COLO668 (cell line): ENCODE measurements around the gene ARL2.

ENCODE experiments used
- DNase-seq: peaks from one replicate; lab custom pipeline; 2025; ENCODE audit not compliant: unreplicated experiment; lab: John Stamatoyannopoulos, UW

ARL2 gene

GRCh38 chr11:65045061-65045460, 31.1 kb downstream of the ARL2 start:
- DNase-seq, result no peak

- DNase-seq, result no peak
Measured at GRCh38 chr11:65045728-65046127, 31.8 kb downstream of the ARL2 start.

GRCh38 chr11:65047581-65048422, 33.8 kb downstream of the ARL2 start:
- DNase-seq, result no peak

- no peak for DNase-seq
Measured at GRCh38 chr11:65051398-65051858, 37.5 kb downstream of the ARL2 start.

GRCh38 chr11:65053827-65054508, 40.0 kb downstream of the ARL2 start:
- no peak for DNase-seq

- no peak for DNase-seq
Measured at GRCh38 chr11:65055538-65055937, 41.6 kb downstream of the ARL2 start.

- DNase-seq, result no peak
Measured at GRCh38 chr11:65056999-65057398, 43.0 kb downstream of the ARL2 start.

- no peak for DNase-seq
Measured at GRCh38 chr11:65057526-65057925, 43.6 kb downstream of the ARL2 start.

GRCh38 chr11:65058012-65058411, 44.1 kb downstream of the ARL2 start:
- DNase-seq, result peak; percentile 76

GRCh38 chr11:65058419-65059054, 44.6 kb downstream of the ARL2 start, which contains the start of gene NAALADL1:
TSS of gene NAALADL1 (minus strand) at chr11:65058553. CDS start at chr11:65058521, 32 bp downstream.
- DNase-seq, result peak; percentile 59

GRCh38 chr11:65059523-65059922, 45.6 kb downstream of the ARL2 start:
- no peak for DNase-seq

- peak; percentile 34 for DNase-seq
Measured at GRCh38 chr11:65059959-65060824, 46.2 kb downstream of the ARL2 start.

GRCh38 chr11:65060913-65061408, 47.0 kb downstream of the ARL2 start:
- peak; percentile 17 for DNase-seq

- no peak for DNase-seq
Measured at GRCh38 chr11:65063532-65063931, 49.6 kb downstream of the ARL2 start.

GRCh38 chr11:65064847-65065240, 50.9 kb downstream of the ARL2 start:
- DNase-seq, result no peak

GRCh38 chr11:65065851-65066250, 51.9 kb downstream of the ARL2 start:
- no peak for DNase-seq

- DNase-seq, result no peak
Measured at GRCh38 chr11:65066315-65066714, 52.4 kb downstream of the ARL2 start.

GRCh38 chr11:65066805-65067291, 52.9 kb downstream of the ARL2 start:
- peak; percentile 68 for DNase-seq

- no peak for DNase-seq
Measured at GRCh38 chr11:65067446-65067845, 53.5 kb downstream of the ARL2 start.

- DNase-seq, result peak; percentile 11
Measured at GRCh38 chr11:65069217-65069616, 55.3 kb downstream of the ARL2 start.
